ENCODE measurements around the gene KCNH2.

DNA sequence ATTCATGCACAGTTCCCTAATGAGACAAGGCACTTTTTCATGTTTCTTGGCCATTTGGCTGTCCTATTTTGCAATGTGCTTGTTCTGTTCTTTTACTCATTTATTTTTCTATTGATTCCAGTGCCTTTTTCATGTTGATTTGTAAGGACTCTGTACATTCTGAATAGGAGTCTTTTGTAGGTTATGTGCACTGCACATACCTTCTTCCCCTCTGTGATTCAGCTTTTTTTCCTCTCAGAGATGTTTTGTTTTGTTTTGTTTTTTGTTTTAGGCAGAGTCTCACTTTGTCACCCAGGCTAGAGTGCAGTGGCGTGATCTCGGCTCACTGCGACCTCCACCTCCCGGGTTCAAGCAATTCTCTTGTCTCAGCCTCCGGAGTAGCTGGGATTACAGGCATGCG is 59.7 kb downstream of the KCNH2 start:
- no peak for TF ChIP-seq POLR2A (IDR thresholded peaks at IDR 0.05)
- TF ChIP-seq, protein P1, sequence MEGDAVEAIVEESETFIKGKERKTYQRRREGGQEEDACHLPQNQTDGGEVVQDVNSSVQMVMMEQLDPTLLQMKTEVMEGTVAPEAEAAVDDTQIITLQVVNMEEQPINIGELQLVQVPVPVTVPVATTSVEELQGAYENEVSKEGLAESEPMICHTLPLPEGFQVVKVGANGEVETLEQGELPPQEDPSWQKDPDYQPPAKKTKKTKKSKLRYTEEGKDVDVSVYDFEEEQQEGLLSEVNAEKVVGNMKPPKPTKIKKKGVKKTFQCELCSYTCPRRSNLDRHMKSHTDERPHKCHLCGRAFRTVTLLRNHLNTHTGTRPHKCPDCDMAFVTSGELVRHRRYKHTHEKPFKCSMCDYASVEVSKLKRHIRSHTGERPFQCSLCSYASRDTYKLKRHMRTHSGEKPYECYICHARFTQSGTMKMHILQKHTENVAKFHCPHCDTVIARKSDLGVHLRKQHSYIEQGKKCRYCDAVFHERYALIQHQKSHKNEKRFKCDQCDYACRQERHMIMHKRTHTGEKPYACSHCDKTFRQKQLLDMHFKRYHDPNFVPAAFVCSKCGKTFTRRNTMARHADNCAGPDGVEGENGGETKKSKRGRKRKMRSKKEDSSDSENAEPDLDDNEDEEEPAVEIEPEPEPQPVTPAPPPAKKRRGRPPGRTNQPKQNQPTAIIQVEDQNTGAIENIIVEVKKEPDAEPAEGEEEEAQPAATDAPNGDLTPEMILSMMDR (IDR thresholded peaks at IDR 0.05): no peak
